ENCODE data around the gene LBHD1. TPM values are rescaled to one million over a fixed set of nuclear protein-coding genes. Genes with fewer than 3 reads are reported as not detected.

Gene LBHD1
- total and polyA plus RNA-seq, 2 of the 13 experiments (the other 11 are each of a cell fraction or from before 2014, with no cell fraction given): 3.2 to 3.7 TPM

DNA sequence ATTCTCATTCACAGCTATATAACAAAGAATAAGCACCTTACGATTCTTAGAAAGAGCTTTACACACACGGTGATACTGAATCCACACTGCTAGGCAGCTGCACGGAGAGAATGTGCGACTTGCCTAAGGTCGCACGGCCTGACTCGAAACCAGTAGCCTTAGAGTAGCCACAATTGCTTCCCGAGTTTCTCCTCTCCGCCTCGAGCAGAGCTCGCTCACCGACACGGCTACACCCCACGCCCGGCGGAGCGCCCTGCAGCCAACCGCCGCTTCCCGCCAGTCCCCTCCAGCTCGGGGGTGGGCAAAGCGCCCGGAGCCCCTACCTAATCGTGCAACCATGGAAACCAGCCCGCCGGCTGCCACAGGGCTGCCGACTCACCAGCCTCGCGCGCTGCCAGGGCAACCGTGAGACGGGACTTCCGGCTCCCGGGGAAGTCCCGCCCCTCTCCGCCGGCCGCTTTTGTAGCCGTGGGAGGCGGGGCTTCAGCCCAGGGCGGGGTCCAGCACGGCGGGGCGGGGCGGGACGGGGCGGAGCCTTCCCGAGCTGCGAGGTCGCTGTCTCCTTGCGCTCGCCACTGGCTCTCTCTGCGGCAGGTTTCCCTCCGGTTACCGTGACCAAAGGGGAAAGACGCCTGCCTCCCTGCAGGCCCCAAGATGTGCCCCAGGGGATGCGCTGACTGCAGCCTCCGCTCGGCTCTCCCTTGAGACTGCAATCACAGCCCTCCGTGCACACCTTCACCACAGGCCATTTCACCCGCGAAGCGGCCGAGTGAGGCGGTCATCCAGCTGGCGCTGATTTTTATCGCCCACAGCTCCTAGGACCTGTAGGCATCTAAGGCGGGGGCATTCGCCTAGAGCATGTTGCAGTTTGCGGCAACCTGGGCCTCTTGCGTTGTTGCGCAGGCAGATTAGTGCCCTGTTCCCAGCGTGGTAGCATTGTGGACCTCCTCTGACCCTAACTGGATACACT is 34.1 kb upstream of the LBHD1 start (continued):
- TF ChIP-seq, protein P1, sequence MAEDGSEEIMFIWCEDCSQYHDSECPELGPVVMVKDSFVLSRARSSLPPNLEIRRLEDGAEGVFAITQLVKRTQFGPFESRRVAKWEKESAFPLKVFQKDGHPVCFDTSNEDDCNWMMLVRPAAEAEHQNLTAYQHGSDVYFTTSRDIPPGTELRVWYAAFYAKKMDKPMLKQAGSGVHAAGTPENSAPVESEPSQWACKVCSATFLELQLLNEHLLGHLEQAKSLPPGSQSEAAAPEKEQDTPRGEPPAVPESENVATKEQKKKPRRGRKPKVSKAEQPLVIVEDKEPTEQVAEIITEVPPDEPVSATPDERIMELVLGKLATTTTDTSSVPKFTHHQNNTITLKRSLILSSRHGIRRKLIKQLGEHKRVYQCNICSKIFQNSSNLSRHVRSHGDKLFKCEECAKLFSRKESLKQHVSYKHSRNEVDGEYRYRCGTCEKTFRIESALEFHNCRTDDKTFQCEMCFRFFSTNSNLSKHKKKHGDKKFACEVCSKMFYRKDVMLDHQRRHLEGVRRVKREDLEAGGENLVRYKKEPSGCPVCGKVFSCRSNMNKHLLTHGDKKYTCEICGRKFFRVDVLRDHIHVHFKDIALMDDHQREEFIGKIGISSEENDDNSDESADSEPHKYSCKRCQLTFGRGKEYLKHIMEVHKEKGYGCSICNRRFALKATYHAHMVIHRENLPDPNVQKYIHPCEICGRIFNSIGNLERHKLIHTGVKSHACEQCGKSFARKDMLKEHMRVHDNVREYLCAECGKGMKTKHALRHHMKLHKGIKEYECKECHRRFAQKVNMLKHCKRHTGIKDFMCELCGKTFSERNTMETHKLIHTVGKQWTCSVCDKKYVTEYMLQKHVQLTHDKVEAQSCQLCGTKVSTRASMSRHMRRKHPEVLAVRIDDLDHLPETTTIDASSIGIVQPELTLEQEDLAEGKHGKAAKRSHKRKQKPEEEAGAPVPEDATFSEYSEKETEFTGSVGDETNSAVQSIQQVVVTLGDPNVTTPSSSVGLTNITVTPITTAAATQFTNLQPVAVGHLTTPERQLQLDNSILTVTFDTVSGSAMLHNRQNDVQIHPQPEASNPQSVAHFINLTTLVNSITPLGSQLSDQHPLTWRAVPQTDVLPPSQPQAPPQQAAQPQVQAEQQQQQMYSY (CRISPR knock-in tag; IDR thresholded peaks at IDR 0.05): no peak
- TF ChIP-seq GTF3A (CRISPR knock-in tag; conservative IDR thresholded peaks at IDR 0.05): no peak
- TF ChIP-seq ZNF747 (CRISPR knock-in tag; IDR thresholded peaks at IDR 0.05; ENCODE audit: borderline replicate concordance): no peak; the same call in 1 of the 2 replicates
- TF ChIP-seq ZBTB21 (CRISPR knock-in tag; IDR thresholded peaks at IDR 0.05): no peak
- no peak for TF ChIP-seq SMAD1 (CRISPR knock-in tag; IDR thresholded peaks at IDR 0.05; ENCODE audit: borderline replicate concordance, low read depth)
- no peak for TF ChIP-seq ZFAT (CRISPR knock-in tag; conservative IDR thresholded peaks at IDR 0.05)
- peak; percentile 54; the same call in 1 of the 2 replicates for TF ChIP-seq ZNF788 (CRISPR knock-in tag; IDR thresholded peaks at IDR 0.05; ENCODE audit: borderline replicate concordance)
- TF ChIP-seq, protein P2, sequence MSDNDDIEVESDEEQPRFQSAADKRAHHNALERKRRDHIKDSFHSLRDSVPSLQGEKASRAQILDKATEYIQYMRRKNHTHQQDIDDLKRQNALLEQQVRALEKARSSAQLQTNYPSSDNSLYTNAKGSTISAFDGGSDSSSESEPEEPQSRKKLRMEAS (IDR thresholded peaks at IDR 0.05): peak; percentile 48; the same call in 1 of the 2 replicates
- TF ChIP-seq RBM39 (IDR thresholded peaks at IDR 0.05; ENCODE audit: low read depth, low read length, poor library complexity, severe bottlenecking): no peak
- TF ChIP-seq, protein P3, sequence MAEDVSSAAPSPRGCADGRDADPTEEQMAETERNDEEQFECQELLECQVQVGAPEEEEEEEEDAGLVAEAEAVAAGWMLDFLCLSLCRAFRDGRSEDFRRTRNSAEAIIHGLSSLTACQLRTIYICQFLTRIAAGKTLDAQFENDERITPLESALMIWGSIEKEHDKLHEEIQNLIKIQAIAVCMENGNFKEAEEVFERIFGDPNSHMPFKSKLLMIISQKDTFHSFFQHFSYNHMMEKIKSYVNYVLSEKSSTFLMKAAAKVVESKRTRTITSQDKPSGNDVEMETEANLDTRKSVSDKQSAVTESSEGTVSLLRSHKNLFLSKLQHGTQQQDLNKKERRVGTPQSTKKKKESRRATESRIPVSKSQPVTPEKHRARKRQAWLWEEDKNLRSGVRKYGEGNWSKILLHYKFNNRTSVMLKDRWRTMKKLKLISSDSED (CRISPR knock-in tag; IDR thresholded peaks at IDR 0.05): no peak
- TF ChIP-seq ZFYVE20 (CRISPR knock-in tag; IDR thresholded peaks at IDR 0.05; ENCODE audit: borderline replicate concordance, low read depth): no peak
- peak; percentile 33; the same call in 1 of the 2 replicates for TF ChIP-seq ZKSCAN8 (CRISPR knock-in tag; IDR thresholded peaks at IDR 0.05; ENCODE audit: borderline replicate concordance)
- TF ChIP-seq, protein P4, sequence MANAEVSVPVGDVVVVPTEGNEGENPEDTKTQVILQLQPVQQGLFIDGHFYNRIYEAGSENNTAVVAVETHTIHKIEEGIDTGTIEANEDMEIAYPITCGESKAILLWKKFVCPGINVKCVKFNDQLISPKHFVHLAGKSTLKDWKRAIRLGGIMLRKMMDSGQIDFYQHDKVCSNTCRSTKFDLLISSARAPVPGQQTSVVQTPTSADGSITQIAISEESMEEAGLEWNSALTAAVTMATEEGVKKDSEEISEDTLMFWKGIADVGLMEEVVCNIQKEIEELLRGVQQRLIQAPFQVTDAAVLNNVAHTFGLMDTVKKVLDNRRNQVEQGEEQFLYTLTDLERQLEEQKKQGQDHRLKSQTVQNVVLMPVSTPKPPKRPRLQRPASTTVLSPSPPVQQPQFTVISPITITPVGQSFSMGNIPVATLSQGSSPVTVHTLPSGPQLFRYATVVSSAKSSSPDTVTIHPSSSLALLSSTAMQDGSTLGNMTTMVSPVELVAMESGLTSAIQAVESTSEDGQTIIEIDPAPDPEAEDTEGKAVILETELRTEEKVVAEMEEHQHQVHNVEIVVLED (CRISPR knock-in tag; IDR thresholded peaks at IDR 0.05; ENCODE audit: borderline replicate concordance): peak; percentile 64; the same call in 1 of the 2 replicates
- no peak for TF ChIP-seq TP53 (CRISPR knock-in tag; conservative IDR thresholded peaks at IDR 0.05)
- TF ChIP-seq, protein P5, sequence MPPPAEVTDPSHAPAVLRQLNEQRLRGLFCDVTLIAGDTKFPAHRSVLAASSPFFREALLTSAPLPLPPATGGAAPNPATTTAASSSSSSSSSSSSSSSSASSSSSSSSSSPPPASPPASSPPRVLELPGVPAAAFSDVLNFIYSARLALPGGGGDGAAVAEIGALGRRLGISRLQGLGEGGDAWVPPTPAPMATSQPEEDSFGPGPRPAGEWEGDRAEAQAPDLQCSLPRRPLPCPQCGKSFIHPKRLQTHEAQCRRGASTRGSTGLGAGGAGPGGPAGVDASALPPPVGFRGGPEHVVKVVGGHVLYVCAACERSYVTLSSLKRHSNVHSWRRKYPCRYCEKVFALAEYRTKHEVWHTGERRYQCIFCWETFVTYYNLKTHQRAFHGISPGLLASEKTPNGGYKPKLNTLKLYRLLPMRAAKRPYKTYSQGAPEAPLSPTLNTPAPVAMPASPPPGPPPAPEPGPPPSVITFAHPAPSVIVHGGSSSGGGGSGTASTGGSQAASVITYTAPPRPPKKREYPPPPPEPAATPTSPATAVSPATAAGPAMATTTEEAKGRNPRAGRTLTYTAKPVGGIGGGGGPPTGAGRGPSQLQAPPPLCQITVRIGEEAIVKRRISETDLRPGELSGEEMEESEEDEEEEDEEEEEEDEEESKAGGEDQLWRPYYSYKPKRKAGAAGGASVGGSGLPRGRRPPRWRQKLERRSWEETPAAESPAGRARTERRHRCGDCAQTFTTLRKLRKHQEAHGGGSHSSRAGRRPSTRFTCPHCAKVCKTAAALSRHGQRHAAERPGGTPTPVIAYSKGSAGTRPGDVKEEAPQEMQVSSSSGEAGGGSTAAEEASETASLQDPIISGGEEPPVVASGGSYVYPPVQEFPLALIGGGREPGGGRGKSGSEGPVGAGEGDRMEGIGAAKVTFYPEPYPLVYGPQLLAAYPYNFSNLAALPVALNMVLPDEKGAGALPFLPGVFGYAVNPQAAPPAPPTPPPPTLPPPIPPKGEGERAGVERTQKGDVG (CRISPR knock-in tag; IDR thresholded peaks at IDR 0.05; ENCODE audit: borderline replicate concordance): peak; percentile 31; the same call in 1 of the 2 replicates

Measured in HepG2 (cell line).